HepG2 (cell line): Measurements from ENCODE around the gene C17orf58. TPM values are rescaled to one million over a fixed set of nuclear protein-coding genes. Genes with fewer than 3 reads are reported as not detected.
A peak's percentile ranks its signal among the peaks of the same experiment; 100 is the strongest.

Experiments
- CEBPG ChIP-seq: IDR thresholded peaks from 2 replicates; pipeline ENCODE4 v1.6.1; 2016
- ELK4 ChIP-seq: sonication (generic); formaldehyde crosslinking; IDR thresholded peaks from 2 replicates; pipeline ENCODE4 v1.9.0; 2021; ENCODE audit warnings: missing genetic modification reagents, borderline replicate concordance
- FOXM1 ChIP-seq: sonication (generic); formaldehyde crosslinking; IDR thresholded peaks from 2 replicates; pipeline ENCODE4 v1.5.0; 2020; ENCODE audit warnings: missing genetic modification reagents
- FOXP4 ChIP-seq: sonication (generic); formaldehyde crosslinking; IDR thresholded peaks from 2 replicates; pipeline ENCODE4 v1.4.0; 2020; ENCODE audit warnings: missing genetic modification reagents
- GPN1 ChIP-seq: sonication (generic); formaldehyde crosslinking; IDR thresholded peaks from 2 replicates; pipeline ENCODE4 v1.5.1; 2020; ENCODE audit warnings: missing genetic modification reagents, borderline replicate concordance
- HES4 ChIP-seq: sonication (generic); formaldehyde crosslinking; IDR thresholded peaks from 2 replicates; pipeline ENCODE4 v1.9.0; 2021; ENCODE audit warnings: mild to moderate bottlenecking, missing genetic modification reagents, borderline replicate concordance
- HNRNPK ChIP-seq: fragments of 200-400 bp; formaldehyde crosslinking; IDR thresholded peaks from 2 replicates; pipeline ENCODE4 v1.6.1; 2018; ENCODE audit warnings: low read length, low read depth, moderate library complexity, mild to moderate bottlenecking; ENCODE audit not compliant: poor library complexity, severe bottlenecking
- HNRNPL ChIP-seq: fragments of 200-400 bp; formaldehyde crosslinking; IDR thresholded peaks from 2 replicates; pipeline ENCODE4 v1.6.1; 2017; ENCODE audit warnings: mild to moderate bottlenecking, low read depth, low read length
- HNRNPUL1 ChIP-seq: fragments of 200-400 bp; formaldehyde crosslinking; IDR thresholded peaks from 2 replicates; pipeline ENCODE4 v1.6.1; 2017; ENCODE audit warnings: low read depth, mild to moderate bottlenecking, low read length, moderate library complexity
- JUNB ChIP-seq: sonication (generic); formaldehyde crosslinking; IDR thresholded peaks from 2 replicates; pipeline ENCODE4 v1.8.0; 2022; ENCODE audit warnings: missing genetic modification reagents, mild to moderate bottlenecking, borderline replicate concordance
- KAT8 ChIP-seq: IDR thresholded peaks from 2 replicates; pipeline ENCODE4 v1.6.1; 2016; ENCODE audit warnings: missing genetic modification reagents, missing compliant biosample characterization
- KDM2A ChIP-seq: sonication (generic); formaldehyde crosslinking; IDR thresholded peaks from 2 replicates; pipeline ENCODE4 v1.4.0; 2020; ENCODE audit warnings: low read depth, missing genetic modification reagents, borderline replicate concordance
- NFE2 ChIP-seq: sonication (generic); formaldehyde crosslinking; IDR thresholded peaks from 2 replicates; pipeline ENCODE4 v1.4.0; 2020; ENCODE audit warnings: missing genetic modification reagents
- NFKB2 ChIP-seq: sonication (generic); formaldehyde crosslinking; IDR thresholded peaks from 2 replicates; pipeline ENCODE4 v1.4.0; 2020; ENCODE audit warnings: missing genetic modification reagents, borderline replicate concordance
- PRMT3 ChIP-seq: sonication (generic); formaldehyde crosslinking; IDR thresholded peaks from 2 replicates; pipeline ENCODE4 v1.8.1; 2022; ENCODE audit warnings: low read depth, mild to moderate bottlenecking, moderate library complexity, missing genetic modification reagents, borderline replicate concordance
- SRY ChIP-seq: sonication (generic); formaldehyde crosslinking; IDR thresholded peaks from 2 replicates; pipeline ENCODE4 v1.8.0; 2022; ENCODE audit warnings: mild to moderate bottlenecking, missing genetic modification reagents
- TRIM24 ChIP-seq: sonication (generic); formaldehyde crosslinking; IDR thresholded peaks from 2 replicates; pipeline ENCODE4 v1.8.0; 2022; ENCODE audit warnings: mild to moderate bottlenecking, missing genetic modification reagents
- ZMYM4 ChIP-seq: sonication (generic); formaldehyde crosslinking; IDR thresholded peaks from 2 replicates; pipeline ENCODE4 v1.8.1; 2023; ENCODE audit warnings: mild to moderate bottlenecking, missing genetic modification reagents
- ZNF12 ChIP-seq: sonication (generic); formaldehyde crosslinking; IDR thresholded peaks from 2 replicates; pipeline ENCODE4 v1.5.0; 2020; ENCODE audit warnings: missing genetic modification reagents
- ZNF232 ChIP-seq: sonication (generic); formaldehyde crosslinking; IDR thresholded peaks from 2 replicates; pipeline ENCODE4 v1.4.0; 2020; ENCODE audit warnings: missing genetic modification reagents, borderline replicate concordance
- ZNF646 ChIP-seq: sonication (generic); formaldehyde crosslinking; IDR thresholded peaks from 2 replicates; pipeline ENCODE4 v1.9.0; 2021; ENCODE audit warnings: mild to moderate bottlenecking, missing genetic modification reagents
- polyA plus RNA-seq, 8 experiments: library from polyadenylated mRNA; depleted of rRNA in 3 of 8; stranded (reverse) in 7 of 8; unstranded in 1 of 8; fragments of >200 nt; fragmentation: Illumina TruSeq in 4 of 8; extraction: Trizol in 4 of 8; gene quantifications; 2 replicates each; pipeline versions ENCODE4 v1.2.1 to v1.2.3, GENCODE V29; 2011 to 2016; ENCODE audit warnings: low read depth in 4 of 8, missing spikeins in 1 of 8, mixed read lengths in 1 of 8; ENCODE audit not compliant: insufficient read depth in 1 of 8
- total RNA-seq, 5 experiments: library from RNA; depleted of rRNA; stranded (reverse); fragments of >200 nt; fragmentation: Illumina TruSeq; extraction: Trizol; gene quantifications; 2 replicates each; pipeline ENCODE4 v1.2.3, GENCODE V29; 2016; ENCODE audit warnings: low read depth in 1 of 5

The C17orf58 gene
- total and polyA plus RNA-seq, 2 of the 13 experiments (the other 11 are each of a cell fraction or from before 2014, with no cell fraction given) = 15.6 to 15.8 TPM

- TF ChIP-seq PRMT3 (CRISPR knock-in tag) (0 out of 2 replicates have a peak, but pooled peaks have one; percentile 45), ZNF646 (CRISPR knock-in tag) (no peak), CEBPG (no peak), ELK4 (CRISPR knock-in tag) (no peak), FOXM1 (CRISPR knock-in tag) (no peak), ZNF232 (CRISPR knock-in tag) (peak; percentile 51; the same call in 1 of the 2 replicates), ZNF12 (CRISPR knock-in tag) (no peak), JUNB (CRISPR knock-in tag) (no peak), GPN1 (no peak), FOXP4 (CRISPR knock-in tag) (no peak), HES4 (no peak), KAT8 (CRISPR knock-in tag) (peak; percentile 37; the same call in 1 of the 2 replicates), HNRNPK (no peak), KDM2A (CRISPR knock-in tag) (peak; percentile 77), NFE2 (CRISPR knock-in tag) (no peak), ZMYM4 (CRISPR knock-in tag) (no peak), TRIM24 (CRISPR knock-in tag) (no peak), HNRNPL (no peak), NFKB2 (CRISPR knock-in tag) (peak; percentile 47; the same call in 1 of the 2 replicates), SRY (CRISPR knock-in tag) (no peak), HNRNPUL1 (no peak)
Measured at GRCh38 chr17:67995570-67996263, 552 bp downstream of the C17orf58 start (continued).
